GM23248 (cell line): ENCODE data around the gene OR6S1.

ENCODE experiments used
- EZH2 ChIP-seq: fragments of 200-600 bp; sonication (generic); IDR thresholded peaks from 2 replicates; pipeline ENCODE4 v1.6.1; 2018; ENCODE audit warnings: antibody characterized with exemption, mild to moderate bottlenecking; ENCODE audit not compliant: insufficient read depth, poor library complexity, severe bottlenecking
- EZH2phosphoT487 ChIP-seq: fragments of 200-600 bp; sonication (generic); IDR thresholded peaks from 2 replicates; pipeline ENCODE4 v1.6.1; 2018; ENCODE audit warnings: antibody characterized with exemption, moderate library complexity, mild to moderate bottlenecking, low read depth; ENCODE audit not compliant: insufficient read depth

DNA sequence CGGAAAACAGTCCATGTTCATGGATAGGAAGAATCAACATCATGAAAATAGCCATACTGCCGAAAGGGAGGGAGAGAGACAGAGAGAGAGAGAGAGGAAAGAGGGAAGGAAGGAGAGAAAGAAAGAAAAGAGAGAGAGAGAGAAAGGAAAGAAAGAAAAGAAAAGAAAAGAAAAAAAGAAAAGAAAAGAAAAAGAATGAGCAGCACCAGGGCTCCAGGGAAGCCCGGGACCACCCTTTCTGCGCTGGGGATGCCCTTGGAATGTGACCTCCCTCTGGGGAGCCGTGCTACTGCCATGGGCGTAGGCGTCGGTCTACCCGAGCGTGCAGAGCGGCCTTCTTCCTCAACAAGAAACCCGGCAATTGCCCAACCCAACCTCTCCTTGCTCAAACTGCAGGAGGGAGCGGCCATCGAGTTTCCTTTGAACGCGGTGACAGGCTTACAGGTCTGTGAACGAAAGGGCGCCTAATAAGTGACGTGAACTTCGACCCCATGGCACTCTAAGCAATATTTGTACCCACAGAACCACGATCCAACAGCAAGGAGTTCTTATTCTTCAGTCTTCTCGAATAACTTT is 16.9 kb downstream of the OR6S1 start:
- TF ChIP-seq EZH2phosphoT487 (no peak), EZH2 (no peak)
